NCI-H748 treated with DMSO at 0.1 percent for 48 hours (cell line): ENCODE measurements around the gene TNFAIP2.
"Not testable (repeated sequence)": the region's sequence is repeated elsewhere in the genome, so short reads cannot be mapped to it uniquely, and the experiment has no call there.

Source experiments
- DNase-seq: peaks from one replicate; lab custom pipeline; 2025; lab: John Stamatoyannopoulos, UW

Gene TNFAIP2

GRCh38 chr14:103155826-103156394 is 32.6 kb downstream of the TNFAIP2 start:
- DNase-seq: no peak

DNA sequence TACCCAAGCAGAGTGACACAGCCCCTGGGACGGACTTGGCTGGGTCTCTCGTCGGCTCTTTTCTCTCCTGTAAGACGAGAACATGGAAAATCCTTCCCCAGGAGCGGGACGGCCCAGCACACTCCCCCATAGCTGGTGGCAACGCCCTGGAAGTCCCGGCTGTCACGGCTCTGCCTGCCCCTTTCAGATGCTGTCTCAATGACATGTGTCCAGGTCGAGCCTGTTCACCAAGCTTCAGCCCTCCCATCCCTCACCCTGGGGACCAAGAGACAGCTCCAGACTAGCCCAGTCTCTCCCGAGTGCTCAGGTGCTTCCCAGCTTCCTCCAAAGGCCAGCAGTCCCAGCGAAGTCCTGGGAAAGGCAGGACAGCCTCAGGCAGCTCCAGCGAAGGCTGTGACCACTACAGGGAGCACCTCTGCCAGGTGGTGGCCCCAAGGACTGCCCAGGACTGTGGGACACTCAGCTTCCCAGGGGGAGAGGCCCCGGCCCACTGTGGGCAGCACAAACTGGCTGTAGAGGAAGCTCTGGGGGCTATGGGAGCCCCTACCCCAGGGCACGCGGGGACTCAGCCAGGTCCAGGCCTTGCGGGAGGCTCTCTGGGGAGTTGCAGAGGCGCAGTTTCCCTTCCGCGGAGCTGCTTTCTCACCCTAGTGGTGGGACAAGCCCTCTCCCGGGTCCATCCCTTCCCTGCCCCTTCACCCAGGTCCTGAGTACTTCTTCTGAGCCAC is 33.6 kb downstream of the TNFAIP2 start:
- no peak for DNase-seq

DNA sequence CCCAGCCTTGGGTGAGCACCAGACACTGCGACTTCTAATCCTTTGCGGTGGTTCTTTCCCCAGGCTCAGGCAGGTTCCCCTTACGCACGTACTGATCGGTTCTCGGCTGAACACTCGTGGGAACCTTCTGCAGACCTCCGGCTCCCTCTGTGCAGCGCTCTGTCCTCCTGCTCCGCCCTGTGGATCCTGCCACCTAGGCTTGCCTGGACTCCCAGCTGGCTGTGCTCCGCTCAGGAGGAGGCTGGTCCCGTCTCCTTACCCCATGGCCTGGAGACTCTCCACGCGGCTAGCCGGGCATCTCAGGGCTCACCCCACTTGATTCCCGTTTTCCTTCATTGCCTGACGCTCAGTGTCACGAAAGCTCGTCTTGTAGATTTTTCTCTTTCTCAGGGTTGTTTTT is 34.7 kb downstream of the TNFAIP2 start:
- DNase-seq: no peak

- DNase-seq: no peak
These were observed 35.4 kb downstream of the TNFAIP2 start for GRCh38 chr14:103158688-103159087.

DNA sequence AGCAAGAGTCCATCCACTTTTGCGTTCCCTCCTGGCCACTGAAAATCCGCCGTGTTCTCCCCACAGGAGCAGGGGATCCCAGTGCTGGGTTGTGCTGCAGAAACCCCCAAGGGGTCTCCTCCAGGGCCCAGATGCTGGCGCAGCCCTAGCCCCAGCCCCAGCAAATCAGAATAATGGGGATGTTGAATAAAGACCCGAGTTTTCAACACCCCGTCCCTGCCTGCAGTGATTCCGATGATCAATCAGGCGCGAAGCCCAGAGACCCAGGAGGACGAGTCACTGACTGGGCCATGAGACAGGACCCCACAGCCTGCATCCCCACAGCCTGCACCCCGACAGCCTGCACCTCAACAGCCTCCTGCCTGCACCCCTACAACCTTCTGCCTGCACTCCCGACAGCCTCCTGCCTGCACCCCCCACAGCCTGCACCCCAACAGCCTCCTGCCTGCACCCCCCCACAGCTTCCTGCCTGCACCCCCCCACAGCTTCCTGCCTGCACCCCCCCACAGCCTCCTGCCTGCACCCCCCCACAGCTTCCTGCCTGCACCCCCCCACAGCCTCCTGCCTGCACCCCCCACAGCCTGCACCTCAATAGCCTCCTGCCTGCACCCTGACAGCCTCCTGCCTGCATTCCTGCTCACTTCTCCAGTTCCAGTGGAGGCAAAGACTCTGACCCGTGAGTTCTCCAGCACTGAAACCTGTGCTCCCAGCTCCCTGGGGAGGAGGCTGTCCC is 37.2 kb downstream of the TNFAIP2 start:
- DNase-seq: no peak

DNA sequence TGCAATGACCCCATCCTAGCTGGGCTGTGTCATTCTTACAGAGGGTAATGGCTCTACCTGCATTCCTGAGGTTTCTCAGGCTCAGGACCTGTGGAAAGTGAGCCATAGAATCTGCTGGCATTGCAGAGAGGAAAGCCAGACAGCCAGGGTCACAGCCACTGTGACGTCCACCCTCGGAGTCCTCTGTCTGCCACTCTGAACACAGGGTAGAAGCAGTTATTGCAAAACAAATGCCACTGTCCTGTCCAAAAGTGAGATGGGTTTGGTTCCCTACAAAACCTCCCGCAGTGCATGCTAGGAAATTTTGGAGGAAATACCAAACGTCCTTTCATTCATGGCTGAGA is 37.8 kb downstream of the TNFAIP2 start:
- DNase-seq: no peak

GRCh38 chr14:103163199-103163598 is 39.9 kb downstream of the TNFAIP2 start:
- no peak for DNase-seq

GRCh38 chr14:103164006-103164405 is 40.7 kb downstream of the TNFAIP2 start:
- no peak for DNase-seq

DNA sequence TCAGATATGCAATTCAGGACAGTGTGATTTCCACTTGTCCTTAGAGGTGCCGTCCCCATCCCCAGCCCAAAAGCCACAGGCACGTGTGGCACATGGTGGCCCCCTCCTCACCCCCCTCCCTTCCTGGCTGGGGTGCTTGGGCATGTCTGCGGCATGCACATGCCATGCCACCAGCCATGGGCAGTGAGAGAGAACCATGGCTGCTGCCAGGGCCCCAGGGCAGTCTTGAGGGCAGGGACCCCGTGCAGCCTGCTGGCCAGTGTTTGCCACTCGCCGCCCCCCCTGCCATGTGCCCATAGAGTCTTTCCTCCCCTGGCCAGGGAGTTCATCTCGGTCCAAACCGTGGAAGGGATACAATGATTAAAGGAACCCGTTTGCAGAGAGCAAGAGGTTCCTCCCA is 41.5 kb downstream of the TNFAIP2 start:
- DNase-seq: no peak

DNA sequence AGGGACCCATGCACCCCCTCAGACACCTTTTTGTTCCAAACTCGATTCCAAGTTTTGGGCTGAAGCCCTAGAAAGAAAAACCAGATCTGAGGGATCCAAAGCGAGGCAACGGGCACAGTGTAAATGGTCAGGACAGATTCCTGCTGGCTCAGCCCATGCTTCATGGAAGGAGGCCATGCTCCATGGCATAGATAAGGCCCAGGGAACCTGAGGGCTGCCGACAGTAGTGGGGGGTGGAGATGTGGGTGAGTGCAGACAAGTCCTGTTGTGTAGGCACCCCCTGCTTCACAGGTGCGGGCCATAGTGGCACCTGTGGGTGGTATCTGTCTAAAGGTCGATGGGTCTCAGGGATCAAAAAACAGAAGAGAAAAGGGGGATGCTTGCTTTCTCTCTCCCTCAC is 42.1 kb downstream of the TNFAIP2 start:
- DNase-seq: no peak

- no peak for DNase-seq
These were observed 46.7 kb downstream of the TNFAIP2 start for GRCh38 chr14:103169954-103170353.

DNA sequence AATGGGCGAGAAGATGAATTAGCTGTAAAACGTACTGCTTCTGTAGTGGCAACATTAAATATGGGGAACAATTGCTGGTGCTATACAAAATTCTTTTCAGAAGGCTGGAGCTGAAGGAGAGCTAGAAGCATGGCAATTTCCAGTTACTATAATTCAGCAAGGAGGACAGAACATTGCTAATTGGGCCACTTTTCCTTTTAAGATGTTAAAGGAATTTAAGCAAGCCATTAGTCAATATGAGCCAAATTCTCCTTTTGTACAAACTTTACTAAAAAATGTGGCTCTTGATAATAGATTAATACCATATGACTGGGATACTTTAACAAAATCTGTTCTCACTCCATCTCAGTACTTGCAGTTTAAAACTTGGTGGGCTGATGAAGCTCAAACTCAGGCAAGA is 47.9 kb downstream of the TNFAIP2 start:
- DNase-seq: not testable (repeated sequence)

GRCh38 chr14:103172921-103173320 is 49.7 kb downstream of the TNFAIP2 start:
- DNase-seq: peak; percentile 3

DNA sequence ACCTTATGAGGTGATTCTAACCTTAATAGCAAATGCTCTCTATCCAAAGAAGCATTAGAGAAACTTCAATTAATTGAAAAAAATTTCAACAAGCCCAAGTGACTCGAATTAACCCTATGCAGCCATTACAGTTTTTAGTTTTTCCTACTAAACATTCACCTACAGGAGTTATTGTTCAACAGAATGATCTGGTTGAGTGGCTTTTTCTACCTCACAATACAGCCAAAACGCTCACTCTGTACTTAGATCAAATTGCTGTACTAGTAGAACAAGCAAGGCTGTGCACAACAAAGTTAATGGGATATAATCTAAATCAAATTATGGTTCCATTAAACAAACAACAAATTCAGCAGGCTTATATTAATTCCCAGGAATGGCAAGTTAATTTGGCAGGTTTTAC is 50.6 kb downstream of the TNFAIP2 start:
- not testable (repeated sequence) for DNase-seq

DNA sequence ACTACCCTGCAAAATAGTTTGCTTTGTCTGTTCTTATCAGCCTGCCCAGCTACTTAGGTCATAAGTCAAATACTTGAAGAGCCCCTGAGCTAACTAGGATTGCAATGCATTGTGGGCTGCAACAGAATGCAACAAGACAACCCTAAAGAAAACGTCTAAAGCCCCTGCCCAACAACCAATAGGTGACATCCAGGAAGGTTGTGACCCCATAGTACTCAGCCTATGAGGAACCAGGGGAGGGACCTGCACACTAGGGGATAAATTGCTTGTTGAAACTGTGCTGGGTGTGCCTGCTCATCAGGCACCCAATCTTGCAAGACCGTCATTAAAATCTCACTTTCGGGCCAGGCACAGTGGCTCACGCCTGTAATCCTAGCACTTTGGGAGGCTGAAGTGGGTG is 52.9 kb downstream of the TNFAIP2 start:
- not testable (repeated sequence) for DNase-seq

DNA sequence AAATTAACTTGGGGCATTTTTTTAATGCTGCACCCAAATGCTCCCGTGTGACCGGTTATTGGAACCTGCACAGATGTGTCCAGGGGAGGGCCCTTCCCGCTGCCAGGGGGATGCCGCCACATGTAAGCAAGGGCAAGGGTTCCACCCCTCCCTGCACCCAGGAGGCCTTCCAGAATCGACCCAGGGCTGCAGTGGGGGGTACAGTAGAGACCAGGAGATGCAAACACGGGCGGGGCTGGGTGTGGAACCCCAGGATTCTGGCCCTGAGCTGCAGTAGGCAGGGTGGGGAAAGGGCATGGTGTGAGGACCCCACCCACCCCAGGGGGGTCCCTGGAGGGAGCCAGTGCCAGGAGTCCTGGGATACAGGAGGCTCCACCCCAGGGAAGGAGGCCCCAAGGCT is 54.1 kb downstream of the TNFAIP2 start:
- no peak for DNase-seq

GRCh38 chr14:103178521-103178920 is 55.3 kb downstream of the TNFAIP2 start:
- no peak for DNase-seq

DNA sequence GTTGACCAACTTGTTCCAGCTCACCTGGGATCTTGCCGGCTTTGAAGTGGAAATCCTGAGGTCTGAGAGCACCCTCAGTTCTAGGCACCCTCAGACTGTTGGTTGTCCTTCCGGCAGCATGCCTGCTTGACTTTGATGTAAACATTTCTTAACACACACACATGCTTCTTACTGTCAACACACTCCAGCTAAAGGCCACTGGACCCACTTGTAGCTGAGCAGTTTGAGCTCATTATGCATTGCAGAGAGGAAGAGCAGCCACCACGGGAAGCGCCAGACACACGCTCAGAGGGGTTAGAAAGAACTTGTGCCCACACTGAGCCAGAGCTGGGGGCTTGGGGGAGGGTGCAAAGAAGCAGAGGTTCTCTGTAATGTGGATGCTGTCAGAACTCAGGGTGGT is 55.8 kb downstream of the TNFAIP2 start:
- DNase-seq: no peak

GRCh38 chr14:103180331-103180730 is 57.1 kb downstream of the TNFAIP2 start:
- no peak for DNase-seq

- DNase-seq: no peak
These were observed 60.8 kb downstream of the TNFAIP2 start for GRCh38 chr14:103184046-103184445.

GRCh38 chr14:103185051-103186029 is 62.1 kb downstream of the TNFAIP2 start:
- DNase-seq: peak; percentile 18

DNA sequence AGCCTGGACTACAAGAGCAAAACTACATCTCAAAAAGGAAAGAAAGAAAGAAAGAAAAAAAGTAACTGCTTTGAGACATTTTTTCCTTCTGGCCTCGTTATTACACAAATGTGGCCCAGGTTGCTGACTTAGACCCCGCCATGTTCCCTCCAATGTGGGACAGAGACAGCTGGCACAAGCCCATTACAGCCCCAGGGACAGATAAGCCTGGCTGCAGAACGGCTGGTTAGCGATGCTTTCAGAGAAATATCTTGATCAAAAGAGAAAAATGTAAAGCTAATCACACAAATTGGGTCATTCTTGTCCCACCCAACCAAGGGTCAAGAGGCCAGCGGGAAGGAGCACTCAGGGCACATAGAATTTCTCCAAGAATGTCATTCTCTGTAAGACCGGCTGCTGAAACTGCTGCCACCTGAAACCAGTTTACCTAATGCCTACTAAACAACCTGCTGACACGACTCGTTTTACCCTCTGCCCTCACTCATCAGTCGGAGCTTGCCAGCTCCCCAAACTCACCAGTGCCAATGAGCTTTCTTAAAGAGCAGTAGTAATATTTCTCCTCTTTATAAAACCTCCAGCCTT is 63.1 kb downstream of the TNFAIP2 start:
- no peak for DNase-seq
